ENCODE data around the gene KCNQ1OT1.

KCNQ1OT1 gene

DNA sequence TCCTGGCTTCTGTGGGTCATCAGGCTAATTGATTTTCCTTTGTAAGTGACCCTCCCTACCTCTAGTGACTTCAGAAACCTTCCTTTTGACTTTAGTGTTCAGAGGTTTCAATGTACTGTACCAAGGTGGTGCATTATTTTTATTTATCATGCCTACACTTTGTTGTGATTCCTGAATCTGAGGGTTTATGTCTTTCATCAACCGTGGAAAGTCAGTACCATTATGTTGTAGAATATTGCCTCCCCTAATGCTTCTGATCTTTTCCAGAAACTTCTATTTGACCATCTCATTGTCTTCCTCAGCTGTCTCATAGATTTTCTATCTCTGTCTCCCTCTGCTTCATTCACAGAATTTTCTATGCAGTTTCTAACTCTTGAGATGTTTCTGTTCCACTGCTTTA is 105.5 kb downstream of the KCNQ1OT1 start:
- Histone ChIP-seq H3K4me1 (ENCODE audit: control insufficient read depth, insufficient read depth, low read length) (no peaks in the 10 kb centered on the region), H3K4me3 (ENCODE audit: low read depth, low read length) (no peak overlapping the region), H3K9ac (ENCODE audit: low read length) (no peak overlapping the region), H3K9me3 (ENCODE audit: control insufficient read depth, insufficient read depth, low read depth, low read length) (peaks cover 28% of the 10 kb centered on the region), H3K36me3 (ENCODE audit: control insufficient read depth, insufficient read depth, low read length) (no peaks in the 10 kb centered on the region), H3K27ac (ENCODE audit: low read depth, low read length) (no peak overlapping the region), H3K27me3 (ENCODE audit: control insufficient read depth, insufficient read depth, low read length) (peaks cover 95% of the 10 kb centered on the region)

DNA sequence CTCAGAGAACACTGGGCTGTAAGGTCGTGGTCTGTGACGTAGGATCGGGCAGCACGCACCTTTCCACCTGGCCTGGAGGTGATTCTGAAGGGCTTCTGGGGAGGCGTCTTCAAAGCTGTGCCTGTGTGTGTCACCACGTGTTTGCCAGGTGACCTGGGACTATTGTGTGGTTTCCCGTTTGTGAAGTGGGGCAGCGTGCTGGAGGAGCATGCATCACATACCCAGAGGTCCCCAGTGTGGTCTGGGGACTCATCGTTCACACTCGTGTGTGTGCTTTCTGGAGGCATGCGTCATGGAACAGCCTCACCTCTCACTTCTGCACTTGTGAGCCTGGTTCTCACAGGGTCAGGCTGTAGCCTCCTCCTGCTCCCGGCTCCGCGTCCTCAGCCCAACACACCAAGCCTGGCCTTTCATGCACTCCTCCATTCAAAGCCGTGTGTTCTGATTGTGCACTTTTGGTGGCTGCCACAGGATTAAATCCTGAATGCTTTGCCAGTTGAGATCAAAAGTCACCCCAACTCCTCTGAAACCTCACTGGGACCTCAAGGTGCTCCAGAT is 106.3 kb downstream of the KCNQ1OT1 start:
- H3K36me3 ChIP-seq (ENCODE audit: control insufficient read depth, insufficient read depth, low read length), result no peaks in the 10 kb centered on the region
- peaks cover 96% of the 10 kb centered on the region for H3K27me3 ChIP-seq (ENCODE audit: control insufficient read depth, insufficient read depth, low read length)
- no peak overlapping the region for H3K9ac ChIP-seq (ENCODE audit: low read length)
- H3K9me3 ChIP-seq (ENCODE audit: control insufficient read depth, insufficient read depth, low read depth, low read length), result peaks cover 21% of the 10 kb centered on the region
- no peak overlapping the region for H3K4me3 ChIP-seq (ENCODE audit: low read depth, low read length)
- H3K27ac ChIP-seq (ENCODE audit: low read depth, low read length), result no peak overlapping the region
- H3K4me1 ChIP-seq (ENCODE audit: control insufficient read depth, insufficient read depth, low read length), result no peaks in the 10 kb centered on the region

DNA sequence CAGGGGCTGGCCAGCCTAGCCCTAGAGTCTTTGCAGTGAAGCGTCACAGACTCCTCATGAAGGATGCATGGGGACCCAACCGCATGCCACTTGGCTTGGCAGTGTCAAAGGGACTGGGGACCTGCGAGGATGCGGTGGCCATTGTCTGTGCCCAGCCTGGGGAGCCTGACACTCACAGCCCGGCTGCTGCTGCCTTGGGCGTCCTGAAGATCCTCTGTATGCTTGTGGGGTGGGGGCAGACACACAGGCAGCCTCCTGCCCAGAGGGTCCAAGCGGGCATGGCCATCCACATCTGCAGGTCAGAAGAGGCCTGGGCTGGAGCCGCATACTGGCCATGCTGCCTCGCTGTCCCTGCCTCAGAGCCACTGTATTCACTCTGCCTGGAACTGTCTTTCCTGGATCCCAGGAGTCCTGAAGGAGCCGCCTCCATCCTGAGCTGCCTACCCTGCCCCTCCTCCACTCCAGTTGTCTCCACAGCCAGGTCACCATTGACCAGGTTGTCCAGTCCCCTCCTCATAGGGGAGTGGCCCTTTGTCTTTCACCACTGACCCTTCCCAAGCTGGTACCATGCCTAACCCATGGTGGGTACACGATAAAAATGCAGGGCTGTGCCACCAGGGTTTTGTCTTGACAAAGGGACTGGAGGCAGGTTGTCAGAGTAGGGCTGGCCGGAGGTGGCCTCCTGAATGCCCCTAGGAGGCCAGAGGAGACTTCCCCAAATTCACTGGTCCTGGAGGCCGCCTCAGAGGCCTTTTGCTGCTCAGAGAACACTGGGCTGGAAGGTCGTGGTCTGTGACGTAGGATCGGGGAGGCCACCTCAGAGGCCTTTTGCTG is 107.0 kb downstream of the KCNQ1OT1 start:
- no peak overlapping the region for H3K9ac ChIP-seq (ENCODE audit: low read length)
- H3K36me3 ChIP-seq (ENCODE audit: control insufficient read depth, insufficient read depth, low read length), result no peaks in the 10 kb centered on the region
- peaks cover 18% of the 10 kb centered on the region for H3K9me3 ChIP-seq (ENCODE audit: control insufficient read depth, insufficient read depth, low read depth, low read length)
- no peaks in the 10 kb centered on the region for H3K4me1 ChIP-seq (ENCODE audit: control insufficient read depth, insufficient read depth, low read length)
- H3K27me3 ChIP-seq (ENCODE audit: control insufficient read depth, insufficient read depth, low read length), result peaks cover 97% of the 10 kb centered on the region
- H3K4me3 ChIP-seq (ENCODE audit: low read depth, low read length), result no peak overlapping the region
- H3K27ac ChIP-seq (ENCODE audit: low read depth, low read length), result no peak overlapping the region

DNA sequence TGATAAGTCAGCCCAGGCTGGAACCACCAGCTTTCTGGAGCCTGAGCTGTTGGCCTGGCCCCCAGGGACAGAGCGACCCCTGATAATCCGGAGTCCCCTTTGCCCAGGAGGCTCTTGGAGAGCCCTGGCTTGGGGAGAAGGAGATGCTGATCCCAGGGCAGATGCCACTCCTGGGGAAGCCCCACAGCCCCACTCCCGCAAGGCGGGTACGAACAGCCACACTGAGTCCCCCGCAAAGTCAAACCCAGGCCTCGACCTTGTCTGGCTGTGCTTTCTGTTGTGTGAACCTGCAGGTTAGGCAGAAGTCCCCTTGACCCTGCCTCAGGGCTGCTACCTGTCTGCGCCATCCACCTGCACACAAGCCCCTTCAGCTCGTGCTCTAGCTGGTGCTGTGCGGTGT is 108.0 kb downstream of the KCNQ1OT1 start:
- no peak overlapping the region for H3K27ac ChIP-seq (ENCODE audit: low read depth, low read length)
- no peaks in the 10 kb centered on the region for H3K4me1 ChIP-seq (ENCODE audit: control insufficient read depth, insufficient read depth, low read length)
- H3K36me3 ChIP-seq (ENCODE audit: control insufficient read depth, insufficient read depth, low read length), result no peaks in the 10 kb centered on the region
- peaks cover 97% of the 10 kb centered on the region for H3K27me3 ChIP-seq (ENCODE audit: control insufficient read depth, insufficient read depth, low read length)
- H3K9me3 ChIP-seq (ENCODE audit: control insufficient read depth, insufficient read depth, low read depth, low read length), result peaks cover 10% of the 10 kb centered on the region; the same call in 1 of the 2 replicates
- no peak overlapping the region for H3K9ac ChIP-seq (ENCODE audit: low read length)
- no peak overlapping the region for H3K4me3 ChIP-seq (ENCODE audit: low read depth, low read length)

DNA sequence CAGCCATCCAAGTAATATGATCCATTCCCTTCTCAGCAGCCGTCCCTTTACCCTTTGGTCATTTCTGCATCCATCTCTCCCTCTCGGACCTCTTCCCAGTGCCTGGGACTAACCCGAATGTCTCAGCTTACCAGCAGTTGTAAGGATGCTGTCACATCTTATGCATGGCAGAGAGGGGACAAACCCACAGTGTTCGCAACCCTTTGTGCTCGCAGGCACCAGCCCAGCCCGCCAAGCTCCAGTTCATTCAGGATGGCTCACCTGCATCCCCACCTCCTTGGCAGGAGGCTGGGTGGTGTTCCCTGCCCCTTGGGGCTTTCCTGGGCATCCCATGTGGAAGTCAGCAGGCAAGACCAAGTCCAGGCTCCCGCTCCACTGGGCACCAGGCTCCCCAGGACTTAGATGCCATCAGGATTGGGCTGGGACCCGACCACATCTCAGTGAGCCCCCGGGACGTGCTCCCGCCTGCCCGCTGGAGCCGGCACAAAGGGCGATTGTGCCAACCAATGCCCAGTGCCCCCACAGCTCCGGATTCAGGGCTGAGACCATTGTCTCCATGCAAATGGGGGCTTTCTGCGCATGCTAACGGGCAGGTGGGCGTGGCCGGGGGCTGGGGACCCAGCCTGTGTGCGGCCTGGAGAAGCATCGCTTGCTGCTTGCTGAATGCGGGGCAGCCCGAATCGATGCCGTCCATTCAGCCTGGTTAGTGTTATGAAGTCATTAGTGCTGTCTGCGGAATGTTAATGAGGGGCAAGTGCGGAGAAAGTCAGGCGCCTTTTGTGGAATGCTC is 108.6 kb downstream of the KCNQ1OT1 start:
- Histone ChIP-seq H3K9me3 (ENCODE audit: control insufficient read depth, insufficient read depth, low read depth, low read length) (peaks cover 10% of the 10 kb centered on the region; the same call in 1 of the 2 replicates), H3K4me3 (ENCODE audit: low read depth, low read length) (no peak overlapping the region), H3K27ac (ENCODE audit: low read depth, low read length) (no peak overlapping the region), H3K36me3 (ENCODE audit: control insufficient read depth, insufficient read depth, low read length) (no peaks in the 10 kb centered on the region), H3K9ac (ENCODE audit: low read length) (no peak overlapping the region), H3K27me3 (ENCODE audit: control insufficient read depth, insufficient read depth, low read length) (peaks cover 99% of the 10 kb centered on the region), H3K4me1 (ENCODE audit: control insufficient read depth, insufficient read depth, low read length) (no peaks in the 10 kb centered on the region)

DNA sequence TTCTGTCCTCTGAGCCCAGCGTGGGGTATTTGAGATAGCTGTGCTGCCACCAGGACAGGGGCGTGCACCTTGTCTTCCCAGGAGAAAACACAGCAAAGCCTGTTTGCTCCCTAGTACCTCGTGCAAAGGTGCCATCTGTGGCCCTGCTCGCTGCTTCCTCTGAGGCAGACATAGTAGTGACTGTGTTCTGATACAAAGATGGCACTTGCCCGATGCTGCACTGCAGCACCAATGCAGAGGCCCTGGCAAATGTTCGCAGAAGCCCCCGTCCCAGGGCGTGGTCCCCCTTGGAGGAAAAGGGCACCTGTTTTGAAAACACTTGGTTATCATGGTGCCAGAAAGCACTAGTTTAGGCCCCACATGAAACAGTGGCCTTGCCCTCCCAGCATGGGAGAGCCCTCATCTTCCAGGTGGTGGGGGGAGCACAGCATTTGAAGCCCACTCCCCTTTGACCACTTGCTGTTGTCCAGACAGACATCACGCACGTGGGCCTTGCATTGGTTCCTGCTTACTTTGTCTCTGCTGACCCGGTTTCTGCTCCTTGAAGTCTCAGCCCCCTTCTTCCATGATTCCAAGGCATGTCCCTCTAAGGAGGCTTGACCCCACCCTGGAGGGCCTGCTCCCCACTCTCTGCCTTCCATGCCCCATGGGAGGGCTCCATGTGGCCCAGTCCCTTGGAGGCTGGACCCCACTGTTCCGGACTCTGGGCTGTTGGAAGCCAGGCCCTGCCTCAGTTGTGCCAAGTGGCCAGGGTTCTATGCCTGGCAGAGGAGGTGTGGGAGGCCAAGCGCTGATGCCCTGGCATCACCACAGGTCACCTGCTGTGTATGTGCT is 109.4 kb downstream of the KCNQ1OT1 start:
- no peak overlapping the region for H3K9ac ChIP-seq (ENCODE audit: low read length)
- no peaks in the 10 kb centered on the region for H3K36me3 ChIP-seq (ENCODE audit: control insufficient read depth, insufficient read depth, low read length)
- no peaks in the 10 kb centered on the region for H3K4me1 ChIP-seq (ENCODE audit: control insufficient read depth, insufficient read depth, low read length)
- H3K4me3 ChIP-seq (ENCODE audit: low read depth, low read length), result no peak overlapping the region
- peaks cover 10% of the 10 kb centered on the region; the same call in 1 of the 2 replicates for H3K9me3 ChIP-seq (ENCODE audit: control insufficient read depth, insufficient read depth, low read depth, low read length)
- H3K27me3 ChIP-seq (ENCODE audit: control insufficient read depth, insufficient read depth, low read length), result peaks cover 99% of the 10 kb centered on the region
- no peak overlapping the region for H3K27ac ChIP-seq (ENCODE audit: low read depth, low read length)

DNA sequence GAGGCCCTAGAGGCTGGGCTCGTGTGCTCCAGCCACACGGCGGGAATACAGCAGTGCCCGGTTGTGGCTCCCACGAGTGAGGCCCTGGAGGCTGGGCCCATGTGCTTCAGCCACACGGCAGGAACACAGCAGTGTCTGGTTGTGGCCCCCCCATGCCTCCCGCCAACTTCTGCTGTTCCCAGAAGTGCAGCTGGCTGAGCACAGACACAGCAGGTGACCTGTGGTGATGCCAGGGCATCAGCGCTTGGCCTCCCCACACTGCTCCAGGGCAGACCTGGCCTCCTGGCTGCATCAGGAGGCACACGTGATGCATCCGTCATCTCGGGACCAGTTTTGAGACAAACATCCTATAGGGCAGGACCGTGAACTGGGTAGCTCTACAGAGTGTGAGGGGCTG is 110.3 kb downstream of the KCNQ1OT1 start:
- no peak overlapping the region for H3K27ac ChIP-seq (ENCODE audit: low read depth, low read length)
- no peaks in the 10 kb centered on the region for H3K36me3 ChIP-seq (ENCODE audit: control insufficient read depth, insufficient read depth, low read length)
- peaks cover 99% of the 10 kb centered on the region for H3K27me3 ChIP-seq (ENCODE audit: control insufficient read depth, insufficient read depth, low read length)
- H3K9me3 ChIP-seq (ENCODE audit: control insufficient read depth, insufficient read depth, low read depth, low read length), result peaks cover 10% of the 10 kb centered on the region; the same call in 1 of the 2 replicates
- no peaks in the 10 kb centered on the region for H3K4me1 ChIP-seq (ENCODE audit: control insufficient read depth, insufficient read depth, low read length)
- H3K4me3 ChIP-seq (ENCODE audit: low read depth, low read length), result no peak overlapping the region
- no peak overlapping the region for H3K9ac ChIP-seq (ENCODE audit: low read length)

DNA sequence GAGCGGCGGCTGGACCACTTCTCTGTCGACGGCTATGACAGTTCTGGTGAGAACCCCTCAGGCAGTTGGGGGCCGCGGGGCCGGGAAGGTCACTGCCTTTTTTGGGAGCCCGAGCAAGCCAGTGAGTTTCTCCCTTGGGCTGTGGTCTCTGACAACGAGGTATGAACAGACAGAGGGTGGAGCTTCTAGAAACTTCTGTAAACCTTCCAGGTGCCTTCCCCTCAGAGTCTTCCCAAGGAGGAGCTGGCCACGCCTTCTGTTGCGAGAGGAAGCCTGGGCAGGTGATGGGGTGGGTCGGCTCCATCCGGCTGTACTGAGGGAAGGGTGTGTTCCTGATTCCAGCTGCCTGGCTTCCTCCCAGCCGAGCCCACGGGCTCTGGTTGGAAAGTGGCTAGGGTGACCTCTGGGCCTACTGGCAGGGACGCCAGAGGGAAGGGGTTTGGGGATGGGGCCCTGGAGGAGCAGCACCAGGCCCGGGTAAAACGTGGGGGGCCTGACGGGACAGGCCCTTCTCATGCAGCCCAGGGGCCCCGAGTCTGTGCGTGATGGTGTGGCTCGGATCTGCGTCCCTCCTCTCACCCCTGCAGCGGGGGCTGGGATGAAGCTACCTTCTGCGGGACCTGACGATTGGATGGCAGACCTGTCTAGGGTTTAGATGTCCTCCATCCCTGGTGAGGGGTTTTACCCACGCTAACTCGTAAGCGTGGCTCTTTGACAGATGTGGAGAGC is 110.8 kb downstream of the KCNQ1OT1 start:
- H3K4me1 ChIP-seq (ENCODE audit: control insufficient read depth, insufficient read depth, low read length), result no peaks in the 10 kb centered on the region
- no peak overlapping the region for H3K9ac ChIP-seq (ENCODE audit: low read length)
- no peak overlapping the region for H3K4me3 ChIP-seq (ENCODE audit: low read depth, low read length)
- 0 out of 2 replicates have a peak, but pooled peaks cover 5% of the 10 kb centered on the region for H3K9me3 ChIP-seq (ENCODE audit: control insufficient read depth, insufficient read depth, low read depth, low read length)
- H3K27me3 ChIP-seq (ENCODE audit: control insufficient read depth, insufficient read depth, low read length), result peaks cover 99% of the 10 kb centered on the region
- no peak overlapping the region for H3K27ac ChIP-seq (ENCODE audit: low read depth, low read length)
- no peaks in the 10 kb centered on the region for H3K36me3 ChIP-seq (ENCODE audit: control insufficient read depth, insufficient read depth, low read length)

DNA sequence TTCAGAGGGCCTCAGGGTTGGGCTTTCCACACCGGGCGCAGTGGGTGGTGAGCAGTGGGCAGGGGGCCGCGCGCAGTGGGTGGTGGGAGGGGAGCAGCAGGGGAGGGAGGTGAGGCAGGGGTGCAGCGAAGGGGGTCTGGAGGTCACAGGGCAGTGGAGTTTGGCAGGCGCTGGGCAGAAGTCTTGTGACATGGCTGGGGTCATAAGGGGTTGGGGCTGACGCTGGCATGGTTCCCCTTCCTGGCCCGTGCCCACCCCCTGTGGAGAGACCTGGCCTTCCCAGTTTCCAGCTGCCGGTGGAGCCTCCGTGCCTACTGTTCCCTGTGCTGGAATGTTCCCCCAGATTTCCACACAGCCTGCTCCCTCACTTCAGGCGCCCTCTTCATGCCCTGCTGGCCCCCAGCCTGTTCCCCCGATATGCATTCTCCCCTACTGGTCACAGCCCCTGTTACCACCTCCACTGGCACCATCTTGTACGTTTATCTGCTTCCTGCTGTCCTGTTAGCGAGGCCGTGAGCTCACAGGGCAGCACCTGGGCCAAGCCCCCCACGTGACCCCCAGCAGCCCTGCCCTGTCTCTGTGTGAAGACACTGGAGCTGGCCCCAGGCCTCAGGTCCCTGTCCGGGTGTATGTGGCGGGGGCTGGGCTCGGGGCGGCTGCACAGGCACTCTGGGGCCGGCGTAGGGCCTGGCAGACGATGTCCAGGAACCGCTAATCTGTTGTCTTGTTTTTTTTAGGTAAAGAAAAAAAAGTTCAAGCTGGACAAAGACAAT is 111.6 kb downstream of the KCNQ1OT1 start:
- Histone ChIP-seq H3K9me3 (ENCODE audit: control insufficient read depth, insufficient read depth, low read depth, low read length) (no peaks in the 10 kb centered on the region), H3K36me3 (ENCODE audit: control insufficient read depth, insufficient read depth, low read length) (no peaks in the 10 kb centered on the region), H3K9ac (ENCODE audit: low read length) (no peak overlapping the region), H3K27me3 (ENCODE audit: control insufficient read depth, insufficient read depth, low read length) (peaks cover 99% of the 10 kb centered on the region), H3K27ac (ENCODE audit: low read depth, low read length) (no peak overlapping the region), H3K4me1 (ENCODE audit: control insufficient read depth, insufficient read depth, low read length) (no peaks in the 10 kb centered on the region), H3K4me3 (ENCODE audit: low read depth, low read length) (no peak overlapping the region)
